ENCODE measurements around the gene SLCO2B1.

GRCh38 chr11:75189108-75189507, 38.2 kb downstream of the SLCO2B1 start:
- TF ChIP-seq, protein P1, sequence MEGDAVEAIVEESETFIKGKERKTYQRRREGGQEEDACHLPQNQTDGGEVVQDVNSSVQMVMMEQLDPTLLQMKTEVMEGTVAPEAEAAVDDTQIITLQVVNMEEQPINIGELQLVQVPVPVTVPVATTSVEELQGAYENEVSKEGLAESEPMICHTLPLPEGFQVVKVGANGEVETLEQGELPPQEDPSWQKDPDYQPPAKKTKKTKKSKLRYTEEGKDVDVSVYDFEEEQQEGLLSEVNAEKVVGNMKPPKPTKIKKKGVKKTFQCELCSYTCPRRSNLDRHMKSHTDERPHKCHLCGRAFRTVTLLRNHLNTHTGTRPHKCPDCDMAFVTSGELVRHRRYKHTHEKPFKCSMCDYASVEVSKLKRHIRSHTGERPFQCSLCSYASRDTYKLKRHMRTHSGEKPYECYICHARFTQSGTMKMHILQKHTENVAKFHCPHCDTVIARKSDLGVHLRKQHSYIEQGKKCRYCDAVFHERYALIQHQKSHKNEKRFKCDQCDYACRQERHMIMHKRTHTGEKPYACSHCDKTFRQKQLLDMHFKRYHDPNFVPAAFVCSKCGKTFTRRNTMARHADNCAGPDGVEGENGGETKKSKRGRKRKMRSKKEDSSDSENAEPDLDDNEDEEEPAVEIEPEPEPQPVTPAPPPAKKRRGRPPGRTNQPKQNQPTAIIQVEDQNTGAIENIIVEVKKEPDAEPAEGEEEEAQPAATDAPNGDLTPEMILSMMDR (IDR thresholded peaks at IDR 0.05): no peak
- TF ChIP-seq POLR2A (IDR thresholded peaks at IDR 0.05): no peak
